Retinal pigment epithelial cell (primary cell): ENCODE data around the gene KCNK2.

Experiments used
- DNase-seq: peaks from one replicate; pipeline ENCODE4 v3.0.0-alpha.2; 2010; ENCODE audit warnings: low read depth
- H3K4me3 ChIP-seq: 2 replicates; pipeline ENCODE4 v1.5.1; 2011; ENCODE audit warnings: mild to moderate bottlenecking, low read length, control low read depth, moderate library complexity
- CTCF ChIP-seq: conservative IDR thresholded peaks from 2 replicates; pipeline ENCODE4 v1.5.1; 2011; ENCODE audit warnings: low read depth, low read length, control low read depth, inconsistent platforms

Gene KCNK2

DNA sequence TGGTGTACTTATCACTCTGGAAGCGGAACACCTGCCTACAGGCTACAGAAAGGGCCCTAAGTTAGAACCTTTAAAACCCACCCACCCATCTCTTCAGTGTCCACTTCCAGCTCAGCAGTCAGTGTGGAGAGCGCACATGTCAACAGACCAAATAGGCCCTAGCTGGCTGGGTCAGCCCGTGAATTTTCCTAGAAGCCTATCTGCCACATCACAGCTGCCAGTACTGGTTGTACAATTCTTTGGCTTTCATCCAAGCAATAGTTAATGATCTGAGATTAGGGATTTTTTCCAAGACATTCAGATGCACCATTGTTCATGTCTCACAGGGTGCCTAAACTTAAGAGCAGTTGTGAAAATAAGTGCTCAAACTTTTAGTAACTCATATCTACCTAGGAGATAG lies 197.1 kb downstream of the KCNK2 start:
- no peak for TF ChIP-seq CTCF
- no peak overlapping the region for H3K4me3 ChIP-seq
- DNase-seq, result no peak

GRCh38 chr1:215282557-215282956 lies 200.0 kb downstream of the KCNK2 start:
- no peak for TF ChIP-seq CTCF
- no peak overlapping the region for H3K4me3 ChIP-seq
- no peak for DNase-seq

- no peak for DNase-seq
- TF ChIP-seq CTCF, result no peak
- no peak overlapping the region for H3K4me3 ChIP-seq
These were observed 202.7 kb downstream of the KCNK2 start for GRCh38 chr1:215285013-215285800.
